GM21619 (cell line): ENCODE data around the gene ATP2B2.
"Not testable (repeated sequence)": the region's sequence is repeated elsewhere in the genome, so short reads cannot be mapped to it uniquely, and the experiment has no call there.

Experiments used
- ATAC-seq: cut with Tn5 transposase; IDR thresholded peaks from one replicate; pipeline ENCODE4 v1.9.1; 2021; ENCODE audit not compliant: unreplicated experiment

ATP2B2 gene

GRCh38 chr3:10505050-10505790, at the start of gene ATP2B2:
Gene ATP2B2, minus strand, starts transcription at chr3:10505586. Its CDS starts 56,043 bp downstream, at chr3:10449543.
- ATAC-seq, result no peak

- ATAC-seq, result no peak
Observed at GRCh38 chr3:10554746-10555145, 49.4 kb upstream of the ATP2B2 start.

GRCh38 chr3:10554236-10554611, 48.8 kb upstream of the ATP2B2 start:
- ATAC-seq, result no peak

- no peak for ATAC-seq
Observed at GRCh38 chr3:10553591-10554235, 48.3 kb upstream of the ATP2B2 start.

GRCh38 chr3:10552631-10552943, 47.2 kb upstream of the ATP2B2 start:
- ATAC-seq, result no peak

GRCh38 chr3:10551821-10552630, 46.6 kb upstream of the ATP2B2 start:
- ATAC-seq, result no peak

GRCh38 chr3:10551139-10551538, 45.8 kb upstream of the ATP2B2 start:
- ATAC-seq, result no peak

GRCh38 chr3:10550705-10551104, 45.3 kb upstream of the ATP2B2 start:
- no peak for ATAC-seq

GRCh38 chr3:10549617-10550230, 44.3 kb upstream of the ATP2B2 start:
- ATAC-seq, result no peak

GRCh38 chr3:10548992-10549391, 43.6 kb upstream of the ATP2B2 start:
- no peak for ATAC-seq

GRCh38 chr3:10547841-10548783, 42.7 kb upstream of the ATP2B2 start:
- ATAC-seq, result no peak

GRCh38 chr3:10547413-10547812, 42.0 kb upstream of the ATP2B2 start:
- ATAC-seq, result no peak

- ATAC-seq, result no peak
Observed at GRCh38 chr3:10546820-10547263, 41.5 kb upstream of the ATP2B2 start.

- no peak for ATAC-seq
Observed at GRCh38 chr3:10546181-10546624, 40.8 kb upstream of the ATP2B2 start.

- ATAC-seq, result no peak
Observed at GRCh38 chr3:10542518-10542917, 37.1 kb upstream of the ATP2B2 start.

- not testable (repeated sequence) for ATAC-seq
Observed at GRCh38 chr3:10540347-10540746, 35.0 kb upstream of the ATP2B2 start.

GRCh38 chr3:10534066-10534465, 28.7 kb upstream of the ATP2B2 start:
- ATAC-seq, result no peak

- ATAC-seq, result no peak
Observed at GRCh38 chr3:10533737-10534023, 28.3 kb upstream of the ATP2B2 start.

GRCh38 chr3:10532939-10533736, 27.8 kb upstream of the ATP2B2 start:
- ATAC-seq, result no peak

GRCh38 chr3:10531031-10531430, 25.6 kb upstream of the ATP2B2 start:
- no peak for ATAC-seq
